ENCODE measurements around the gene ARL2BP.
"Not testable (repeated sequence)": the region's sequence is repeated elsewhere in the genome, so short reads cannot be mapped to it uniquely, and the experiment has no call there.

Gene ARL2BP

DNA sequence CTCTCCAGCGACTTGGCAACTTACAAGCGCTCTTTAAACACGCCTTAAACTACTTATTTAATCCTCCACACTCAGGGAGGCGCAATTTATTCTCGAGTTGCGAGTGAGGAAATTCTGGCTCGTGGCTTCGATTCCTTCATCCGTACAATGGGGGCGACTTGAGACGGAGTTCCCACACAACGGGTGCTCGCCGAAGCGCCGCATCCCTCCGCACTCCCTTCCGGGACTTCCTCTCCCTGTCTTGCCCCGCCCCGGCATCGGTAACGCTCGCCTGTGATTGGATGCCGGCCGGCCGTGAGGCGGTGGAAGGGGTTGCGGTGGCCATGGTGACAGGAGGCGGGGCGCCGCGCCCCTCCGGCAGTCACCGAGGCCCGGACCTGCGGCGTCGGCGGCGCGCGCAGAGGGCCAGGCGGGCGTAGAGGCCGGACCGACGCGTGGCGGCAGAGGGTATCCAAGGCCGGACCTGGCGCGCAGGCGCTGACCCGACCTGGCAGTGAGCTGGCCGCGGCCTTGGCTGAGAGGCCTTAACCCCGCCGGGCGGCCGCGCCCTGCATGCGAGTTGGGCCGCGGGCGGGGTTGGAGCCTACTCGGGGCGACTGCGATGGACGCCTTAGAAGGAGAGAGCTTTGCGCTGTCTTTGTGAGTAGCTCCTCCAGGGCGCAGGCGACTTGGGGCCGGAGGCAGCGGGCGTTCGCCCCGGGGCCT lies at the start of gene ARL2BP:
Gene ARL2BP, plus strand, starts transcription at position 493 of the 705 bp plus-strand sequence. Its CDS starts 109 bp downstream, at position 602.
- peak; percentile 73 for DNase-seq

DNA sequence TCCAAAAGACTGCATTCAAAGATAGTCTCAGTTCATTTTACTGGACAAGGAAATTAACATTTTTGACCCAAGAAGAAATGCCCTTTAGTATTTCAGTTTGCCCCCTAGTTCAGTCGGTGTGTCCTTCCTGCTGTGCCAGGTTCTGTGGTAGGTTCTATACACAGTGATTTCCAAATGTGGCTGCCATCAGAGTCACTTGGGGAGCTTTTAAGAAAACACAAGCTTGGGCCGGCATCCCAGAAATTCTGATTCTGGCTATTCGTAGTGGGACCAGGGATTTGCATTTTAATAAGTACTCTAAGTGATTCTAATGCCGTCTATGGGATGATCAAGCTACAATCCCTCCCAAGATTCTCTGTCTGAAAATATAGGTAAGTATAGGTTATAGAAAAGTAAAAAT lies 48.8 kb upstream of the ARL2BP start:
- DNase-seq: no peak

DNA sequence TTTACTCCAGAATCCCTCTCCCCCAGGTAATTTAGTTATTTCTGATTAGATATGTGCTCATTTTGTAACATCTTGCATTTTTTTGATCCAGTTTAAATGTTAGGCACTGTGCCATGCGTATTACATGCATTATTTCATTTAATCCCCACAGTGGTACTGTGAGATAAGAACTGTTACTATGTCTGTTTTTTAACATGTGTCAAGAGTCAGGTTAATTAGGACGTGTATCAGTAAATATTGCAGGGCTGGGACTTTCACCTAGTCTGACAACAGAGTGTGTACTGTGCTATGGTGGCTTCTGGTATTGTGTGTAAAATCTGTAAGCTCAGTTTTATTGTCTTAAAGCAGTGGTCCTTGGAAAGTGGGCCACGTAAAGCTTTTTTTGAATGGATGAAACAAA lies 48.3 kb upstream of the ARL2BP start:
- no peak for DNase-seq

DNA sequence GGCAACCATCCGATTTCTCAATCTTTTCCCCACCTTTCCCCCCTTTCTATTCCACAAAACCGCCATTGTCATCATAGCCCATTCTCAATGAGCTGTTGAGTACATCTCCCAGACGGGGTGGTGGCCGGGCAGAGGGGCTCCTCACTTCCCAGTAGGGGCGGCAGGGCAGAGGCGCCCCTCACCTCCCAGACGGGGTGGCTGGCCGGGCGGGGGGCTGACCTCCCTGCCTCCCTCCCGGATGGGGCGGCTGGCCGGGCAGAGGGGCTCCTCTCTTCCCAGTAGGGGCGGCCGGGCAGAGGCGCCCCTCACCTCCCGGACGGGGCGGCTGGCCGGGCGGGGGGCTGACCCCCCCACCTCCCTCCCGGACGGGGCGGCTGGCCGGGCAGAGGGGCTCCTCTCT lies 44.7 kb upstream of the ARL2BP start:
- not testable (repeated sequence) for DNase-seq

DNA sequence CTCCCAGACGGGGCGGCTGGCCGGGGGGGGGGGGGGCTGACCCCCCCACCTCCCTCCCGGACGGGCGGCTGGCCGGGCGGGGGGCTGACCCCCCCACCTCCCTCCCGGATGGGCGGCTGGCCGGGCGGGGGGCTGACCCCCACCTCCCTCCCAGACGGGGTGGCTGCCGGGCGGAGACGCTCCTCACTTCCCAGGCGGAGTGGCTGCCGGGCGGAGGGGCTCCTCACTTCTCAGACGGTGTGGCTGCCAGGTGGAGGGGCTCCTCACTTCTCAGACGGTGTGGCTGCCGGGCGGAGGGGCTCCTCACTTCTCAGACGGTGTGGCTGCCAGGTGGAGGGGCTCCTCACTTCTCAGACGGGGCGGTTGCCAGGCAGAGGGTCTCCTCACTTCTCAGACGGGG lies 44.1 kb upstream of the ARL2BP start:
- DNase-seq: not testable (repeated sequence)

- DNase-seq: no peak
Measured at GRCh38 chr16:57202095-57202886, 42.8 kb upstream of the ARL2BP start.

- DNase-seq: no peak
Measured at GRCh38 chr16:57203451-57203850, 41.6 kb upstream of the ARL2BP start.

- DNase-seq: no peak
Measured at GRCh38 chr16:57204675-57205074, 40.4 kb upstream of the ARL2BP start.

- DNase-seq: no peak
Measured at GRCh38 chr16:57208926-57209325, 36.1 kb upstream of the ARL2BP start.

DNA sequence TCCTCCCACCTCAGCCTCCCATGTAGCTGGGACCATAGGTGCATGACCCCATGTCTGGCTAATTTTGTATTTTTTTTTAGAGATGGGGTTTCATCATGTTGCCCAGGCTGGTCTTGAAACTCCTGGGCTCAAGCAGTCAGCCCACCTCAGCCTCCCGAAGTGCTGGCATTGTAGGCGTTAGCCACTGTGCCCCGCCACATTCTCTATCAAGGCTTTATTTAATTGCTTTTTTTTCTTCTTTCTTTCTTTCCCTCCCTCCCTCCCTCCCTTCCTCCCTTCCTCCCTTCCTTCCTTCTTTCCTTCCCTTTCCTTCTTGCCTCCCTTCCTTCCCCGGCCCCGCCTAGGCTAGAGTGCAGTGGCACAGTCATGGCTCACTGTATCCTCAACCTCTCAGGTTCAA lies 35.3 kb upstream of the ARL2BP start:
- no peak for DNase-seq

GRCh38 chr16:57213462-57213861 lies 31.6 kb upstream of the ARL2BP start:
- DNase-seq: no peak

- no peak for DNase-seq
Measured at GRCh38 chr16:57216968-57217367, 28.1 kb upstream of the ARL2BP start.

- DNase-seq: no peak
Measured at GRCh38 chr16:57223057-57223456, 22.0 kb upstream of the ARL2BP start.

DNA sequence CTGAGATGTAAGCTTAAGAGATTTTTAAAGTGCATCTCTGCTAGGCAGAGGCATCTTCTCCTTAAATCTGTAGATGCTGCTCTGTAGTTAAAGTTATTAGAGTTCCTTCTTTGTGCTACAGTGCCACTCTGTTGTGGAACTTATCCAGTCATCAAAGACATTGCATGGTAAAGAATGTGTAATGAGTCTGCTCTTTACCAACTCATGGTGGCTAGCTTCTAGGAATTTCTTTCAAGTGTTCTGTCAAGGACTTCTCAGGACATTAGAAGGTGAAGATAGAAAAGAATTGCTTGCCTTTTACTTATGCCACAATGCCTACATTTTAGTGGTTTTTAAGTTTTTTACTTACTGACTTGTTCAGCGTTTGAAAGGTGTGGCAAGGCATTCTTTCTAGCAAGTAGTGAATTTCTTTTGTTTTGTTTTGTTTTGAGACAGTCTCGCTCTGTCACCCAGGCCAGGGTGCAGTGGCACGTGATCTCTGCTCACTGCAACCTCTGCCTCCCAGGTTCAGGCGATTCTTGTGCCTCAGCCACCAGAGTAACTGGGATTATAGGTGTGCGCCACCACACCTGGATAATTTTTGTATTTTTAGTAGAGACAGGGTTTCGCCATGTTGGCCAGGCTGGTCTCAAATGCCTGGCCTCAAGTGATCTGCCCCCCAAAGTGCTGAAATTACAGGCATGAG lies 20.3 kb upstream of the ARL2BP start:
- no peak for DNase-seq

- no peak for DNase-seq
Measured at GRCh38 chr16:57225978-57226377, 19.1 kb upstream of the ARL2BP start.

DNA sequence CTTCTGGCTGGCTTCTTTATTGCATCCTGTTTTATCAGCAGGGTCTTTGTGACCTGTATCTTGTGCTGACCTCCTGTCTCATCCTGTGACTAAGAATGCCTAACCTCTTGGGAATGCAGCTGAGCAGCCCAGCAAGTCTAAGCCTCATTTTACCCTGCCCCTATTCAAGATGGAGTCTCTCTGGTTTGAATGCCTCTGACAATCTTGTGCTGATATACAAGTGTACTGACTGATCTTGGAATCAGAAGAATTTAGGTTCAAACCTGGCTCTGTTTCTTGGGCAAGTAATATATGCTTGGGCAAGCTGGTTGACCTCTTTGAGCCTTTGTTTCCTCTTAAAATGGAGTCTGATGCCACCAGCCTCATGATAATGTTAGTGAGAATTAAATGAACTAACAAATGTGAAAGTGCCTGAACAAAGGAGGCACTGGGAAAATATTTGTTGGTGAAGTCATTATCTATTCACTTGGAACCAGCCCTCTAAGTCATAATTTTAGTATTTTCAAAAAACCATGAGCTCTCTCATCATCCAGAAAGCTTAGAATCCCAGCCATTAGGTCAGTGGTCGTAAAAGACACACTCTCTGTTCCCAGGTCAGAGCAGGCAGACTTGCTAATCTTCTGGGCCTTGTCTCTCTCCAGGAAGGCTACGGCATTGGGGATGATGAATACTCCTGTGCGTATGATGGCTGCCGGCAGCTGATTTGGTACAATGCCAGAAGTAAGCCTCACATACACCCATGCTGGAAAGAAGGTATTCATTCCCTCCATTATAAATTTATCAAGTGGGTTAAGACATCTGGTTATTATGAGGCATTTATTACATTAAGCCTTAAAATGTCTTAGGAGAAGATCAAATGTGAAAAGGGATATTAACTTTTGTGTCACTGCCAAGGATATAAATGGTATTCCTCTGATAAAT lies 18.1 kb upstream of the ARL2BP start:
- no peak for DNase-seq

DNA sequence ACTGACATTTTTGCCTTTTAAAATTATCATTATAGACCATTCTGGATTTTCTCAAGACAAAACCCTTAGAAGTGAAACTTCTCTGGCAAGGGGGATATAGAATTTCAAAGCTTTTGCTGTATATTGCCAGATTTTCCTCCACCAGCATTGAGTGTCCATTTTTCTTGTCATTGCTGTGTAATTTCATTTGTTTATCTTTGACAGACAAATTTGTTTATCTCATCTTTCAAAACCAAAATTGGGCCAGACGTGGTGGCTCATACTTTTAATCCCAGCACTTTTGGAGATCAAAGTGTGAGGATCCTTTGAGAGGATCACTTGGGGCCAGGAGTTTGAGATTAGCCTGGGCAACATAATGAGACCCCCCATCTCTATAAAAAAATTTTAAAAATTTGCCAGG lies 16.0 kb upstream of the ARL2BP start:
- no peak for DNase-seq

DNA sequence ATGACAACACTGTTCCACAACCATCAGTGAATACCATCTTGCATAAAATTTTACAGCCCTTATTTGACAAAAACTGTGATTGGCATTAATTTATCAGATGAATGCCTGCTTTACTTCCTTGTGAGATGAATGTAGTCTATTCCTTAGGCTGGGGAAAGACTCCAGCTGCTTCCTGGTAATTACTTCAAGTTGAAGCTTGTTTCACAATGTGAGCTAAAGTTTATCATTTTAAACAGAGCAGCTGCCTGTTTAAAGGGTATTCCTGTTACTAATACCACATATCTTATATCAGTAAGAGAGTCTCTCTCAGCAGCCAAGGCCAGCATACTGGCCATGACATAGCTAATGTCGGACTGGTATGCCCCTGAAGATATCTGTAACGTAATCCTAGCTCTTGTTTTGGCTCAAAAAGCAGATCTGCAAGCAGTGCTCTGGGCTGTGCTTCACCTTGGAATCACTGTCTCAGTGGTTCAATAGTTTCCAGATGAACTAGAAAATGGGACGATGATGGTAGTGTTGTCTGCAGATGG lies 13.2 kb upstream of the ARL2BP start:
- DNase-seq: no peak

GRCh38 chr16:57233944-57234706 lies 10.9 kb upstream of the ARL2BP start:
- DNase-seq: no peak

GRCh38 chr16:57234707-57235092 lies 10.4 kb upstream of the ARL2BP start:
- no peak for DNase-seq

GRCh38 chr16:57235128-57236021 lies 9.7 kb upstream of the ARL2BP start:
- DNase-seq: no peak
